Measurements from ENCODE around the gene MLYCD. TPM values are rescaled to one million over a fixed set of nuclear protein-coding genes. Genes with fewer than 3 reads are reported as not detected.

The MLYCD gene
- total and polyA plus RNA-seq, 4 donors: 3.7 to 24.4 (median 7.5) TPM

GRCh38 chr16:83973077-83973476 is 74.2 kb downstream of the MLYCD start:
- Histone ChIP-seq H3K9me3 (ENCODE audit: control insufficient read depth in 4 of 4, low read length in 3 of 4) (no peaks in the 10 kb centered on the region), H3K27ac (ENCODE audit: low read depth in 1 of 2, low read length in 2 of 2) (no peak overlapping the region), H3K4me1 (ENCODE audit: control insufficient read depth in 4 of 4, insufficient read depth in 4 of 4, low read length in 3 of 4) (peaks cover 0 to 7% (median 1%) of the 10 kb centered on the region in 4 donors), H3K4me3 (ENCODE audit: low read depth in 1 of 3, low read length in 3 of 3) (no peak overlapping the region), H3K9ac (ENCODE audit: low read depth in 1 of 2, low read length in 2 of 2) (no peak overlapping the region), H3K27me3 (ENCODE audit: control insufficient read depth in 4 of 4, insufficient read depth in 4 of 4, low read length in 3 of 4) (no peaks in the 10 kb centered on the region), H3K36me3 (ENCODE audit: control insufficient read depth in 4 of 4, insufficient read depth in 3 of 4, low read depth in 1 of 4, low read length in 3 of 4) (peaks cover 0 to 3% (median 1%) of the 10 kb centered on the region in 4 donors)
- no peak for DNase-seq (ENCODE audit: low spot score)
- 91% methylated on average over 10 of the region's 10 CpGs for WGBS
- TF ChIP-seq, protein P1, sequence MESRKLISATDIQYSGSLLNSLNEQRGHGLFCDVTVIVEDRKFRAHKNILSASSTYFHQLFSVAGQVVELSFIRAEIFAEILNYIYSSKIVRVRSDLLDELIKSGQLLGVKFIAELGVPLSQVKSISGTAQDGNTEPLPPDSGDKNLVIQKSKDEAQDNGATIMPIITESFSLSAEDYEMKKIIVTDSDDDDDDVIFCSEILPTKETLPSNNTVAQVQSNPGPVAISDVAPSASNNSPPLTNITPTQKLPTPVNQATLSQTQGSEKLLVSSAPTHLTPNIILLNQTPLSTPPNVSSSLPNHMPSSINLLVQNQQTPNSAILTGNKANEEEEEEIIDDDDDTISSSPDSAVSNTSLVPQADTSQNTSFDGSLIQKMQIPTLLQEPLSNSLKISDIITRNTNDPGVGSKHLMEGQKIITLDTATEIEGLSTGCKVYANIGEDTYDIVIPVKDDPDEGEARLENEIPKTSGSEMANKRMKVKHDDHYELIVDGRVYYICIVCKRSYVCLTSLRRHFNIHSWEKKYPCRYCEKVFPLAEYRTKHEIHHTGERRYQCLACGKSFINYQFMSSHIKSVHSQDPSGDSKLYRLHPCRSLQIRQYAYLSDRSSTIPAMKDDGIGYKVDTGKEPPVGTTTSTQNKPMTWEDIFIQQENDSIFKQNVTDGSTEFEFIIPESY (IDR thresholded peaks at IDR 0.05): no peak
- TF ChIP-seq EGR1 (IDR thresholded peaks at IDR 0.05; ENCODE audit: low read depth in 2 of 2) (no peak), GABPA (IDR thresholded peaks at IDR 0.05 in 1 of 2, conservative IDR thresholded peaks at IDR 0.05 in 1 of 2) (no peak), FOXA1 (IDR thresholded peaks at IDR 0.05) (no peak), HNF4G (IDR thresholded peaks at IDR 0.05) (no peak), RAD21 (IDR thresholded peaks at IDR 0.05) (no peak), SP1 (IDR thresholded peaks at IDR 0.05) (no peak), TAF1 (conservative IDR thresholded peaks at IDR 0.05) (no peak), HNF4A (conservative IDR thresholded peaks at IDR 0.05) (no peak), NR2F2 (IDR thresholded peaks at IDR 0.05) (no peak), YY1 (IDR thresholded peaks at IDR 0.05) (no peak), JUND (IDR thresholded peaks at IDR 0.05) (no peak), RXRA (IDR thresholded peaks at IDR 0.05) (no peak), FOXA2 (IDR thresholded peaks at IDR 0.05) (no peak)
- TF ChIP-seq, protein P2, sequence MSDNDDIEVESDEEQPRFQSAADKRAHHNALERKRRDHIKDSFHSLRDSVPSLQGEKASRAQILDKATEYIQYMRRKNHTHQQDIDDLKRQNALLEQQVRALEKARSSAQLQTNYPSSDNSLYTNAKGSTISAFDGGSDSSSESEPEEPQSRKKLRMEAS (IDR thresholded peaks at IDR 0.05): no peak
- TF ChIP-seq, protein P3, sequence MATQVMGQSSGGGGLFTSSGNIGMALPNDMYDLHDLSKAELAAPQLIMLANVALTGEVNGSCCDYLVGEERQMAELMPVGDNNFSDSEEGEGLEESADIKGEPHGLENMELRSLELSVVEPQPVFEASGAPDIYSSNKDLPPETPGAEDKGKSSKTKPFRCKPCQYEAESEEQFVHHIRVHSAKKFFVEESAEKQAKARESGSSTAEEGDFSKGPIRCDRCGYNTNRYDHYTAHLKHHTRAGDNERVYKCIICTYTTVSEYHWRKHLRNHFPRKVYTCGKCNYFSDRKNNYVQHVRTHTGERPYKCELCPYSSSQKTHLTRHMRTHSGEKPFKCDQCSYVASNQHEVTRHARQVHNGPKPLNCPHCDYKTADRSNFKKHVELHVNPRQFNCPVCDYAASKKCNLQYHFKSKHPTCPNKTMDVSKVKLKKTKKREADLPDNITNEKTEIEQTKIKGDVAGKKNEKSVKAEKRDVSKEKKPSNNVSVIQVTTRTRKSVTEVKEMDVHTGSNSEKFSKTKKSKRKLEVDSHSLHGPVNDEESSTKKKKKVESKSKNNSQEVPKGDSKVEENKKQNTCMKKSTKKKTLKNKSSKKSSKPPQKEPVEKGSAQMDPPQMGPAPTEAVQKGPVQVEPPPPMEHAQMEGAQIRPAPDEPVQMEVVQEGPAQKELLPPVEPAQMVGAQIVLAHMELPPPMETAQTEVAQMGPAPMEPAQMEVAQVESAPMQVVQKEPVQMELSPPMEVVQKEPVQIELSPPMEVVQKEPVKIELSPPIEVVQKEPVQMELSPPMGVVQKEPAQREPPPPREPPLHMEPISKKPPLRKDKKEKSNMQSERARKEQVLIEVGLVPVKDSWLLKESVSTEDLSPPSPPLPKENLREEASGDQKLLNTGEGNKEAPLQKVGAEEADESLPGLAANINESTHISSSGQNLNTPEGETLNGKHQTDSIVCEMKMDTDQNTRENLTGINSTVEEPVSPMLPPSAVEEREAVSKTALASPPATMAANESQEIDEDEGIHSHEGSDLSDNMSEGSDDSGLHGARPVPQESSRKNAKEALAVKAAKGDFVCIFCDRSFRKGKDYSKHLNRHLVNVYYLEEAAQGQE (IDR thresholded peaks at IDR 0.05): no peak
- TF ChIP-seq, protein P4, sequence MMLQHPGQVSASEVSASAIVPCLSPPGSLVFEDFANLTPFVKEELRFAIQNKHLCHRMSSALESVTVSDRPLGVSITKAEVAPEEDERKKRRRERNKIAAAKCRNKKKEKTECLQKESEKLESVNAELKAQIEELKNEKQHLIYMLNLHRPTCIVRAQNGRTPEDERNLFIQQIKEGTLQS (IDR thresholded peaks at IDR 0.05): no peak
- TF ChIP-seq, protein P5, sequence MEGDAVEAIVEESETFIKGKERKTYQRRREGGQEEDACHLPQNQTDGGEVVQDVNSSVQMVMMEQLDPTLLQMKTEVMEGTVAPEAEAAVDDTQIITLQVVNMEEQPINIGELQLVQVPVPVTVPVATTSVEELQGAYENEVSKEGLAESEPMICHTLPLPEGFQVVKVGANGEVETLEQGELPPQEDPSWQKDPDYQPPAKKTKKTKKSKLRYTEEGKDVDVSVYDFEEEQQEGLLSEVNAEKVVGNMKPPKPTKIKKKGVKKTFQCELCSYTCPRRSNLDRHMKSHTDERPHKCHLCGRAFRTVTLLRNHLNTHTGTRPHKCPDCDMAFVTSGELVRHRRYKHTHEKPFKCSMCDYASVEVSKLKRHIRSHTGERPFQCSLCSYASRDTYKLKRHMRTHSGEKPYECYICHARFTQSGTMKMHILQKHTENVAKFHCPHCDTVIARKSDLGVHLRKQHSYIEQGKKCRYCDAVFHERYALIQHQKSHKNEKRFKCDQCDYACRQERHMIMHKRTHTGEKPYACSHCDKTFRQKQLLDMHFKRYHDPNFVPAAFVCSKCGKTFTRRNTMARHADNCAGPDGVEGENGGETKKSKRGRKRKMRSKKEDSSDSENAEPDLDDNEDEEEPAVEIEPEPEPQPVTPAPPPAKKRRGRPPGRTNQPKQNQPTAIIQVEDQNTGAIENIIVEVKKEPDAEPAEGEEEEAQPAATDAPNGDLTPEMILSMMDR (IDR thresholded peaks at IDR 0.05; ENCODE audit: low read depth, low read length, missing input control): no peak

Measured in liver (tissue), 9 donors.